ENCODE data around the gene APOBEC3F.

APOBEC3F gene

DNA sequence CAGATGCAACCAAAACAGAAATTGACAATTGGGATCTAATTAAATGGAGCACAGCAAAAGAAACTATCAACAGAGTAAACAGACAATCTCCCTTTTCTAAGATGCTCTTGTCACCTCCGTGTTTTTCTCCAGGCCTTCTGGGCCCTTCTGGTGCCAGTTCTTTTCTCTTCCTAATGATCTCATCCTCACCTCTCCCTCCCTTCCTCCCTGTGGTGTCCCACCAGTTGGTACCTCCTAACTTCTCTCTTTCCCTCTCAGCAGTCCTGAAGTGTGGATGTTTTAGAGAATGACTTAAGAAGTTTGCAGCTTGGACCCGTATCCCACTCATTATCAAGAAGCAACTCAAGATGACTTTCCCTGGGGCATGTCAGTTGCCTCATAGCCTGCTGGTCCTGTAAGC lies 62.8 kb downstream of the APOBEC3F start:
- Histone ChIP-seq H3K9me3 (no peaks in the 10 kb centered on the region), H3K36me3 (no peaks in the 10 kb centered on the region), H3K4me3 (no peak overlapping the region), H3K27ac (no peak overlapping the region), H3K27me3 (peaks cover 0 to 9% of the 10 kb centered on the region in 2 donors), H3K4me1 (no peaks in the 10 kb centered on the region)
- TF ChIP-seq, protein P1, sequence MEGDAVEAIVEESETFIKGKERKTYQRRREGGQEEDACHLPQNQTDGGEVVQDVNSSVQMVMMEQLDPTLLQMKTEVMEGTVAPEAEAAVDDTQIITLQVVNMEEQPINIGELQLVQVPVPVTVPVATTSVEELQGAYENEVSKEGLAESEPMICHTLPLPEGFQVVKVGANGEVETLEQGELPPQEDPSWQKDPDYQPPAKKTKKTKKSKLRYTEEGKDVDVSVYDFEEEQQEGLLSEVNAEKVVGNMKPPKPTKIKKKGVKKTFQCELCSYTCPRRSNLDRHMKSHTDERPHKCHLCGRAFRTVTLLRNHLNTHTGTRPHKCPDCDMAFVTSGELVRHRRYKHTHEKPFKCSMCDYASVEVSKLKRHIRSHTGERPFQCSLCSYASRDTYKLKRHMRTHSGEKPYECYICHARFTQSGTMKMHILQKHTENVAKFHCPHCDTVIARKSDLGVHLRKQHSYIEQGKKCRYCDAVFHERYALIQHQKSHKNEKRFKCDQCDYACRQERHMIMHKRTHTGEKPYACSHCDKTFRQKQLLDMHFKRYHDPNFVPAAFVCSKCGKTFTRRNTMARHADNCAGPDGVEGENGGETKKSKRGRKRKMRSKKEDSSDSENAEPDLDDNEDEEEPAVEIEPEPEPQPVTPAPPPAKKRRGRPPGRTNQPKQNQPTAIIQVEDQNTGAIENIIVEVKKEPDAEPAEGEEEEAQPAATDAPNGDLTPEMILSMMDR (IDR thresholded peaks at IDR 0.05) = no peak
- no peak for DNase-seq
- intact Hi-C loops (cut with DNase I; ENCODE audit: low total_unique reads) = no loop called here

Measured in tibial artery (tissue), 4 donors.